DOHH2 (cell line): Measurements from ENCODE around the gene EMP3.
"Not testable (repeated sequence)": the region's sequence is repeated elsewhere in the genome, so short reads cannot be mapped to it uniquely, and the experiment has no call there.

ENCODE experiments used
- H3F3A ChIP-seq: fragments of 200-600 bp; sonication (generic), shearing (Covaris generic); 2 replicates; pipeline ENCODE4 v1.6.0; 2016; ENCODE audit warnings: antibody characterized with exemption, mild to moderate bottlenecking; ENCODE audit not compliant: control insufficient read depth, insufficient read depth
- H3K27ac ChIP-seq: fragments of 200-600 bp; sonication (generic); 2 replicates; pipeline ENCODE4 v1.5.1; 2014; ENCODE audit warnings: low read depth, mild to moderate bottlenecking, low read length, moderate library complexity
- H3K27me3 ChIP-seq: fragments of 200-600 bp; sonication (generic); 2 replicates; pipeline ENCODE4 v1.6.1; 2014; ENCODE audit warnings: mild to moderate bottlenecking, low read length, mixed read lengths; ENCODE audit not compliant: control insufficient read depth
- H3K36me3 ChIP-seq: fragments of 200-600 bp; sonication (generic); 2 replicates; pipeline ENCODE4 v1.6.1; 2014; ENCODE audit warnings: mild to moderate bottlenecking, low read length, moderate library complexity, mixed read lengths; ENCODE audit not compliant: control insufficient read depth
- H3K4me1 ChIP-seq: fragments of 200-600 bp; sonication (generic); 2 replicates; pipeline ENCODE4 v1.6.1; 2014; ENCODE audit warnings: mild to moderate bottlenecking, low read length, mixed read lengths; ENCODE audit not compliant: control insufficient read depth
- H3K4me2 ChIP-seq: fragments of 200-600 bp; sonication (generic); 2 replicates; pipeline ENCODE4 v1.6.0; 2014; ENCODE audit warnings: mild to moderate bottlenecking, low read length, moderate library complexity
- H3K4me3 ChIP-seq: fragments of 200-600 bp; sonication (generic); 2 replicates; pipeline ENCODE4 v1.5.1; 2014; ENCODE audit warnings: mild to moderate bottlenecking, low read length, mixed read lengths
- H3K79me2 ChIP-seq: fragments of 200-600 bp; sonication (generic); 2 replicates; pipeline ENCODE4 v1.6.1; 2014; ENCODE audit warnings: mild to moderate bottlenecking, low read length, mixed read lengths; ENCODE audit not compliant: control insufficient read depth
- H3K9me2 ChIP-seq: fragments of 200-600 bp; sonication (generic); replicated peaks from 2 replicates; pipeline ENCODE4 v1.6.1; 2014; ENCODE audit warnings: mild to moderate bottlenecking, low read length, mixed read lengths; ENCODE audit not compliant: control insufficient read depth
- H3K9me3 ChIP-seq: fragments of 200-600 bp; sonication (generic); 2 replicates; pipeline ENCODE4 v1.6.1; 2014; ENCODE audit warnings: antibody characterized with exemption, low read length, mixed read lengths; ENCODE audit not compliant: control insufficient read depth, insufficient read depth
- H4K20me1 ChIP-seq: fragments of 200-600 bp; sonication (generic); 2 replicates; pipeline ENCODE4 v1.6.0; 2014; ENCODE audit warnings: low read depth, mild to moderate bottlenecking, antibody characterized with exemption, low read length, moderate library complexity; ENCODE audit not compliant: control insufficient read depth, insufficient read depth
- CTCF ChIP-seq: fragments of 200-600 bp; sonication (generic); IDR thresholded peaks from one replicate; pipeline ENCODE4 v1.5.1; 2014; ENCODE audit warnings: antibody characterized with exemption, mild to moderate bottlenecking, low read depth, low read length; ENCODE audit not compliant: poor library complexity, severe bottlenecking
- EZH2phosphoT487 ChIP-seq: fragments of 200-600 bp; sonication (generic); IDR thresholded peaks from 2 replicates; pipeline ENCODE4 v1.6.1; 2017; ENCODE audit warnings: borderline replicate concordance, mild to moderate bottlenecking, antibody characterized with exemption, low read length, moderate library complexity, mixed read lengths

Gene EMP3

GRCh38 chr19:48290771-48291488 lies 34.4 kb upstream of the EMP3 start:
- TF ChIP-seq CTCF: peak; percentile 97
- no peak for TF ChIP-seq EZH2phosphoT487
- peaks cover 5% of the 10 kb centered on the region for H3K4me1 ChIP-seq
- peaks cover 12% of the 10 kb centered on the region for H3K27me3 ChIP-seq

GRCh38 chr19:48291489-48291815 lies 33.9 kb upstream of the EMP3 start:
- H3K27me3 ChIP-seq: peaks cover 11% of the 10 kb centered on the region
- not testable (repeated sequence) for H3K4me1 ChIP-seq, H3K36me3 ChIP-seq, H4K20me1 ChIP-seq, H3K79me2 ChIP-seq, H3K27ac ChIP-seq, H3F3A ChIP-seq, H3K9me3 ChIP-seq, H3K9me2 ChIP-seq
- peak overlapping the region; percentile 90 for H3K4me2 ChIP-seq
- H3K4me3 ChIP-seq: peak overlapping the region; percentile 70

More at GRCh38 chr19:48290771-48291488, 34.4 kb upstream of the EMP3 start:
- no peaks in the 10 kb centered on the region for H3K9me3 ChIP-seq
- H3K9me2 ChIP-seq: no peaks in the 10 kb centered on the region
- H3K36me3 ChIP-seq: no peaks in the 10 kb centered on the region
- H3K4me3 ChIP-seq: peak overlapping the region; percentile 70
- peak overlapping the region; percentile 90 for H3K4me2 ChIP-seq
- no peaks in the 10 kb centered on the region for H3K79me2 ChIP-seq
- no peaks in the 10 kb centered on the region for H3F3A ChIP-seq
- H3K27ac ChIP-seq: no peak overlapping the region
- H4K20me1 ChIP-seq: no peaks in the 10 kb centered on the region

- no peaks in the 10 kb centered on the region for H3F3A ChIP-seq
- H3K4me1 ChIP-seq: peaks cover 5% of the 10 kb centered on the region
- no peaks in the 10 kb centered on the region for H4K20me1 ChIP-seq
- H3K79me2 ChIP-seq: no peaks in the 10 kb centered on the region
- no peaks in the 10 kb centered on the region for H3K9me2 ChIP-seq
- H3K9me3 ChIP-seq: no peaks in the 10 kb centered on the region
- no peaks in the 10 kb centered on the region for H3K36me3 ChIP-seq
- peaks cover 11% of the 10 kb centered on the region for H3K27me3 ChIP-seq
- H3K27ac ChIP-seq: no peak overlapping the region
- no peak overlapping the region for H3K4me2 ChIP-seq
- no peak for TF ChIP-seq EZH2phosphoT487
- no peak for TF ChIP-seq CTCF
- H3K4me3 ChIP-seq: no peak overlapping the region
Measured at GRCh38 chr19:48292798-48293197, 32.6 kb upstream of the EMP3 start.

- no peaks in the 10 kb centered on the region for H3K36me3 ChIP-seq
- H3F3A ChIP-seq: no peaks in the 10 kb centered on the region
- peaks cover 7% of the 10 kb centered on the region for H3K27me3 ChIP-seq
- TF ChIP-seq EZH2phosphoT487 (no peak), CTCF (no peak)
- H3K4me3 ChIP-seq: no peak overlapping the region
- peaks cover 5% of the 10 kb centered on the region for H3K4me1 ChIP-seq
- H3K9me3 ChIP-seq: no peaks in the 10 kb centered on the region
- no peak overlapping the region for H3K27ac ChIP-seq
- H3K9me2 ChIP-seq: no peaks in the 10 kb centered on the region
- no peaks in the 10 kb centered on the region for H4K20me1 ChIP-seq
- H3K4me2 ChIP-seq: no peak overlapping the region
- H3K79me2 ChIP-seq: no peaks in the 10 kb centered on the region
Measured at GRCh38 chr19:48295458-48295857, 29.9 kb upstream of the EMP3 start.
